ENCODE measurements around the gene SCML1. TPM values are rescaled to one million over a fixed set of nuclear protein-coding genes. Genes with fewer than 3 reads are reported as not detected.

The SCML1 gene
- total RNA-seq, 1 experiment from 2014 or later = 14.1 TPM

- H3K36me3 Mint-ChIP-seq (ENCODE audit: insufficient read depth, unreplicated experiment) = no peaks in the 10 kb centered on the region
- no peaks in the 10 kb centered on the region for H3K4me1 Mint-ChIP-seq (ENCODE audit: insufficient read depth, unreplicated experiment)
- H3K27ac Mint-ChIP-seq (ENCODE audit: low read depth, unreplicated experiment) = no peak overlapping the region
- POLR2A ChIA-PET = no interaction called here
- TF ChIP-seq CTCF (IDR thresholded peaks at IDR 0.05; ENCODE audit: unreplicated experiment) = no peak
- H3K9me3 Mint-ChIP-seq (ENCODE audit: unreplicated experiment) = no peaks in the 10 kb centered on the region
- CTCF ChIA-PET = no interaction called here
- BruUV-seq (replicated peaks) = no TSS peak
- DNase-seq (ENCODE audit: unreplicated experiment) = no peak
- peaks cover 47% of the 10 kb centered on the region for H3K27me3 Mint-ChIP-seq (ENCODE audit: insufficient read depth, unreplicated experiment)
- intact Hi-C loops (cut with micrococcal nuclease) = no loop called here
- H3K4me3 Mint-ChIP-seq (ENCODE audit: unreplicated experiment) = no peak overlapping the region
Measured at GRCh38 chrX:17725181-17725580, 12.1 kb upstream of the SCML1 start.

GRCh38 chrX:17732138-17732783 lies 5.0 kb upstream of the SCML1 start:
- H3K9me3 Mint-ChIP-seq (ENCODE audit: unreplicated experiment) = no peaks in the 10 kb centered on the region
- POLR2A ChIA-PET = no interaction called here
- TF ChIP-seq CTCF (IDR thresholded peaks at IDR 0.05; ENCODE audit: unreplicated experiment) = no peak
- peaks cover 8% of the 10 kb centered on the region for H3K27me3 Mint-ChIP-seq (ENCODE audit: insufficient read depth, unreplicated experiment)
- intact Hi-C loops (cut with micrococcal nuclease) = no loop called here
- no TSS peak for BruUV-seq (replicated peaks)
- CTCF ChIA-PET = no interaction called here
- H3K36me3 Mint-ChIP-seq (ENCODE audit: insufficient read depth, unreplicated experiment) = no peaks in the 10 kb centered on the region
- H3K27ac Mint-ChIP-seq (ENCODE audit: low read depth, unreplicated experiment) = no peak overlapping the region
- DNase-seq (ENCODE audit: unreplicated experiment) = no peak
- H3K4me1 Mint-ChIP-seq (ENCODE audit: insufficient read depth, unreplicated experiment) = no peaks in the 10 kb centered on the region
- H3K4me3 Mint-ChIP-seq (ENCODE audit: unreplicated experiment) = no peak overlapping the region

- Mint-ChIP-seq H3K4me1 (ENCODE audit: insufficient read depth, unreplicated experiment) (peaks cover 8% of the 10 kb centered on the region), H3K27me3 (ENCODE audit: insufficient read depth, unreplicated experiment) (peaks cover 10% of the 10 kb centered on the region), H3K27ac (ENCODE audit: low read depth, unreplicated experiment) (no peak overlapping the region), H3K36me3 (ENCODE audit: insufficient read depth, unreplicated experiment) (no peaks in the 10 kb centered on the region), H3K4me3 (ENCODE audit: unreplicated experiment) (no peak overlapping the region), H3K9me3 (ENCODE audit: unreplicated experiment) (no peaks in the 10 kb centered on the region)
- no peak for TF ChIP-seq CTCF (IDR thresholded peaks at IDR 0.05; ENCODE audit: unreplicated experiment)
- ChIA-PET POLR2A (interaction anchor here (0.8 kb wide), 1 partner anchor 14 kb away, joined by 3 read pairs; no protein-coding TSS in a partner anchor), CTCF (no interaction called here)
- intact Hi-C loops (cut with micrococcal nuclease) = no loop called here
- no peak for DNase-seq (ENCODE audit: unreplicated experiment)
- BruUV-seq (replicated peaks) = no TSS peak
Measured at GRCh38 chrX:17735406-17735805, 1.9 kb upstream of the SCML1 start.

GRCh38 chrX:17736478-17736855 lies 826 bp upstream of the SCML1 start:
- no peak for DNase-seq (ENCODE audit: unreplicated experiment)
- no peak for TF ChIP-seq CTCF (IDR thresholded peaks at IDR 0.05; ENCODE audit: unreplicated experiment)
- H3K9me3 Mint-ChIP-seq (ENCODE audit: unreplicated experiment) = no peaks in the 10 kb centered on the region
- no peaks in the 10 kb centered on the region for H3K36me3 Mint-ChIP-seq (ENCODE audit: insufficient read depth, unreplicated experiment)
- peaks cover 10% of the 10 kb centered on the region for H3K27me3 Mint-ChIP-seq (ENCODE audit: insufficient read depth, unreplicated experiment)
- peak overlapping the region; percentile 76 for H3K4me3 Mint-ChIP-seq (ENCODE audit: unreplicated experiment)
- H3K4me1 Mint-ChIP-seq (ENCODE audit: insufficient read depth, unreplicated experiment) = peaks cover 12% of the 10 kb centered on the region
- H3K27ac Mint-ChIP-seq (ENCODE audit: low read depth, unreplicated experiment) = peak overlapping the region; percentile 79
- BruUV-seq (replicated peaks) = no TSS peak
- ChIA-PET POLR2A (interaction anchor here (1.9 kb wide), 1 partner anchor 30 kb away, joined by 9 read pairs; no protein-coding TSS in a partner anchor), CTCF (interaction anchor here (0.6 to 0.9 kb wide), 3 partner anchors 152 to 1791 kb away, joined by 3 read pairs; no protein-coding TSS in a partner anchor)
- intact Hi-C loops (cut with micrococcal nuclease) = no loop called here
